Left ventricle myocardium inferior (tissue), 1 donor: ENCODE data around the gene SSBP2. TPM values are rescaled to one million over a fixed set of nuclear protein-coding genes. Genes with fewer than 3 reads are reported as not detected.
"Not testable (repeated sequence)": the region's sequence is repeated elsewhere in the genome, so short reads cannot be mapped to it uniquely, and the experiment has no call there.

Source experiments
- DNase-seq: peaks from one replicate; pipeline ENCODE4 v3.0.0-alpha.2; 2020
- H3K27ac ChIP-seq: fragments of 200-600 bp; replicated peaks from 2 replicates; pipeline ENCODE4 v1.8.0; 2021
- H3K27me3 ChIP-seq: fragments of 200-600 bp; 2 replicates; pipeline ENCODE4 v1.8.0; 2021; ENCODE audit warnings: low read depth
- H3K36me3 ChIP-seq: fragments of 200-600 bp; 2 replicates; pipeline ENCODE4 v1.8.0; 2021
- H3K4me1 ChIP-seq: fragments of 200-600 bp; 2 replicates; pipeline ENCODE4 v1.8.0; 2021
- H3K4me3 ChIP-seq: fragments of 200-600 bp; 2 replicates; pipeline ENCODE4 v1.8.0; 2021; ENCODE audit warnings: mild to moderate bottlenecking, moderate library complexity
- H3K9me3 ChIP-seq: fragments of 200-600 bp; replicated peaks from 2 replicates; pipeline ENCODE4 v1.8.0; 2021
- intact Hi-C: fragments of 100-400 bp; cut with micrococcal nuclease; formaldehyde crosslinking; loops from one replicate; pipeline ENCODE4 v1.11.0; 2022
- total RNA-seq: library from RNA; stranded (reverse); fragmentation: NEBNext Ultra II Directional; extraction: Animal tissue kit (Norgen Biotek cat#: 25700); gene quantifications from one replicate; pipeline ENCODE4 v1.2.1, GENCODE V29; 2021
- TF ChIP-seq, protein P1 (sequence below): fragments of 200-600 bp; IDR thresholded peaks from 2 replicates; pipeline ENCODE4 v1.8.0; 2021; ENCODE audit warnings: antibody characterized with exemption, mild to moderate bottlenecking, borderline replicate concordance
- donor health status: DM: no; HTN: yes; CAD: no; lungs with severe emphysema.

Gene SSBP2
- total RNA-seq, 1 donor from 2014 or later, result 40.7 TPM

DNA sequence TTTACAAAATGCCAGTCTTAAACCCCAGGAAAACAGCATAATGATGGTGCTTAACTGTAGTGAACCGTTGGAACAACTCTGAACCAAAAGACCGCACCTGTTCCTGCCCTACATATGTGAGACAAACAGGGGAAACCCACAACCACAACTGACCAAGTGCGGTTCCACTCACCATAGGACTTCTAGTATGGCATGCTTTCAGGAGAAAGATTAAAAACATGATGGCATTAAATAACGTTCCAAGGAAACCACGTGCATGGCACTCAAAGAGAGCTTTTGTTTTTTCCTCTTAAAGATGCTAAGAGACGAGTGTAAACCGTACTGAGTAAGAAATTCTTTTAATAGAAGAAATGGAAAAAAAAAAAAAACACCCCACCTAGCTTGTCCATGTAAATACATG, 119.8 kb downstream of the SSBP2 start:
- H3K27ac ChIP-seq, result no peak overlapping the region
- TF ChIP-seq, protein P1, sequence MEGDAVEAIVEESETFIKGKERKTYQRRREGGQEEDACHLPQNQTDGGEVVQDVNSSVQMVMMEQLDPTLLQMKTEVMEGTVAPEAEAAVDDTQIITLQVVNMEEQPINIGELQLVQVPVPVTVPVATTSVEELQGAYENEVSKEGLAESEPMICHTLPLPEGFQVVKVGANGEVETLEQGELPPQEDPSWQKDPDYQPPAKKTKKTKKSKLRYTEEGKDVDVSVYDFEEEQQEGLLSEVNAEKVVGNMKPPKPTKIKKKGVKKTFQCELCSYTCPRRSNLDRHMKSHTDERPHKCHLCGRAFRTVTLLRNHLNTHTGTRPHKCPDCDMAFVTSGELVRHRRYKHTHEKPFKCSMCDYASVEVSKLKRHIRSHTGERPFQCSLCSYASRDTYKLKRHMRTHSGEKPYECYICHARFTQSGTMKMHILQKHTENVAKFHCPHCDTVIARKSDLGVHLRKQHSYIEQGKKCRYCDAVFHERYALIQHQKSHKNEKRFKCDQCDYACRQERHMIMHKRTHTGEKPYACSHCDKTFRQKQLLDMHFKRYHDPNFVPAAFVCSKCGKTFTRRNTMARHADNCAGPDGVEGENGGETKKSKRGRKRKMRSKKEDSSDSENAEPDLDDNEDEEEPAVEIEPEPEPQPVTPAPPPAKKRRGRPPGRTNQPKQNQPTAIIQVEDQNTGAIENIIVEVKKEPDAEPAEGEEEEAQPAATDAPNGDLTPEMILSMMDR, result no peak
- intact Hi-C loops, result no loop called here
- no peaks in the 10 kb centered on the region for H3K27me3 ChIP-seq
- H3K4me3 ChIP-seq, result no peak overlapping the region
- peaks cover 12% of the 10 kb centered on the region for H3K4me1 ChIP-seq
- H3K36me3 ChIP-seq, result peaks cover 23% of the 10 kb centered on the region
- DNase-seq, result no peak
- no peaks in the 10 kb centered on the region for H3K9me3 ChIP-seq

GRCh38 chr5:81630684-81631083, 120.2 kb downstream of the SSBP2 start:
- Histone ChIP-seq H3K4me3 (no peak overlapping the region), H3K36me3 (peaks cover 19% of the 10 kb centered on the region), H3K9me3 (no peaks in the 10 kb centered on the region), H3K4me1 (peaks cover 12% of the 10 kb centered on the region), H3K27me3 (no peaks in the 10 kb centered on the region), H3K27ac (no peak overlapping the region)
- TF ChIP-seq, protein P1, result no peak
- intact Hi-C loops, result no loop called here
- no peak for DNase-seq

DNA sequence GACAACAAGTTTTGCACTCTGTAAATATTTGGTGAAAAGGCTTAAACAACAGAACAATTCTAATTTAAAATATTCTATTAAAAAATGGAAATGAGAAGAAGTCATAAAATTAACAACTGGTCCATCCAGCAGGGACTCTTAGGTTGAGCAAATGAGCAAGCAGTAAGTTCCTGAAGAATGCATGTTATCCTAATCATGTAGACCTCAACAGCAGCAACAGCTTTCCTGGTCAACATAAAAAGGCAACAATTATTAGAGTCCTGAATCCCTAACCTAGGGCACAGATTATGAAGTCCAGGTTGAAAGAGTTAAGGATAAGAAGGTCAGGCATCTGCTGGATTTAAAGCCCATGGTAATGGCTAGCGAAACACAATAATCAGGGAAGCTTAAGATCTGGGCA, 120.9 kb downstream of the SSBP2 start:
- no peak for DNase-seq
- TF ChIP-seq, protein P1, result no peak
- intact Hi-C loops, result no loop called here
- H3K36me3 ChIP-seq, result peaks cover 12% of the 10 kb centered on the region
- no peaks in the 10 kb centered on the region for H3K9me3 ChIP-seq
- H3K27me3 ChIP-seq, result no peaks in the 10 kb centered on the region
- H3K4me3 ChIP-seq, result no peak overlapping the region
- H3K4me1 ChIP-seq, result peaks cover 12% of the 10 kb centered on the region
- no peak overlapping the region for H3K27ac ChIP-seq

DNA sequence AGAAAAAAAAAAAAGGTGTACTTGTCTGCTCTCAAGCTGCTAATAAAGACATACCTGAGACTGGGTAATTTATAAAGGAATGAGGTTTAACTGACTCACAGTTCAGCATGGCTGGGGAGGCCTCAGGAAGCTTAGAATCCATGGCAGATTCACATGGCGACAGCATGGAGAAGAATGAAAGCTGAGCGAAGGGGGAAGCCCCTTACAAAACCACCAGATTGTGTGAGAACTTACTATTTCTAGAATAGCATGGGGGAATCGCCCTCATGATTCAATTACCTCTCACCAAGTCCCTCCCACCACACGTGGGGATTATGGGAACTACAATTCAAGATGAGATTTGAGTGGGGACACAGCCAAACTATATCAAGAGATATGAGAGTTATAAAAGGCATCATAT, 122.8 kb downstream of the SSBP2 start:
- H3K4me3 ChIP-seq, DNase-seq, H3K36me3 ChIP-seq, H3K27ac ChIP-seq, H3K9me3 ChIP-seq, H3K27me3 ChIP-seq, intact Hi-C loops: not testable (repeated sequence)
- peaks cover 12% of the 10 kb centered on the region for H3K4me1 ChIP-seq

- intact Hi-C loops, result no loop called here
- no peak overlapping the region for H3K4me3 ChIP-seq
- H3K27me3 ChIP-seq, result no peaks in the 10 kb centered on the region
- peaks cover 6% of the 10 kb centered on the region for H3K36me3 ChIP-seq
- no peak overlapping the region for H3K27ac ChIP-seq
- DNase-seq, result no peak
- peaks cover 5% of the 10 kb centered on the region for H3K9me3 ChIP-seq
- TF ChIP-seq, protein P1, result no peak
- H3K4me1 ChIP-seq, result peaks cover 12% of the 10 kb centered on the region
Measured at GRCh38 chr5:81626524-81626923, 124.4 kb downstream of the SSBP2 start.

- H3K27ac ChIP-seq, result no peak overlapping the region
- peaks cover 10% of the 10 kb centered on the region for H3K9me3 ChIP-seq
- no peaks in the 10 kb centered on the region for H3K4me1 ChIP-seq
- DNase-seq, result no peak
- TF ChIP-seq, protein P1, result no peak
- no peak overlapping the region for H3K4me3 ChIP-seq
- H3K36me3 ChIP-seq, result peaks cover 24% of the 10 kb centered on the region
- intact Hi-C loops, result no loop called here
- H3K27me3 ChIP-seq, result no peaks in the 10 kb centered on the region
Measured at GRCh38 chr5:81609810-81610375, 141.0 kb downstream of the SSBP2 start.
